NCI-H1092 (cell line): ENCODE data around the gene SETBP1.
"Not testable (repeated sequence)": the region's sequence is repeated elsewhere in the genome, so short reads cannot be mapped to it uniquely, and the experiment has no call there.

Source experiments
- DNase-seq: peaks from one replicate; lab custom pipeline; 2025; lab: John Stamatoyannopoulos, UW

SETBP1 gene

DNA sequence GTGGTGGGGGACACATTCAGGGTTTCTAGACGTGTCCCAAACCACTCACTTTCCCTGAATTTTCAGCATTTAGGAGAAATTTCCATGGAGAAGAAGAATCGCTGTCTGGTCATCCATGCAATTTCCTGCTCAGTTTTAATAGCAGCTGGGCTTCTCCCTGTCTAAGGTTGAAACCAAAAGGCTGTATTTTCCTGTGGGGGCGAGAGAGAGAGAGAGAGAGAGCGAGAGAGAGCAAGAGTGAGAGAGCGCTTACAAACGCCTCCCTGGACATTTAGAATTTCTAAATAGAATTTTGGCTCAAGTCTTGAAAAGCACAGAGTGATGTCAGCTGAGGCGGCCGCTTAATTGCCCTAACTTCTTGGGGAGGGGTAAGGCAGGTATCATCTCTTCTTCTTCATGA lies 110.8 kb downstream of the SETBP1 start:
- no peak for DNase-seq

- no peak for DNase-seq
These were observed 111.9 kb downstream of the SETBP1 start for GRCh38 chr18:44792456-44793061.

DNA sequence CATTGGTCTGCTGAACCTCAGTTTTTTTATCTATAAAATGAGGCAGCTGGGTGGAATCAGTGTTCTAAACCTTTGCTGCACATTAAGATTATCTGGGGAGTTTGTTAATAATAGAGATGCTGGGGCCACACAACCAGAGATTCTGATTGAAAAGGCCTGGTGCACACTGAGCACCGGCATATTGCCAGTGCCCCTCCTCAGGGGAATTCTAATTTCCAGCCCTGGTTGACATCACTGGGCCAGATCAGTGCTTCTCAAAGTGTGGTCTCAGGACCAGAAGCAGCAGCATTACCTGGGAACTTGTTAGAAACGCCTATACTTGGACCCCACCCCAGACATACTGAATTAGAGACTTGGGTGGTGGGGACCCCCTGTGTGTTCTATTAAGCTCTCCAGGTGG lies 112.5 kb downstream of the SETBP1 start:
- no peak for DNase-seq

- DNase-seq, result no peak
These were observed 113.0 kb downstream of the SETBP1 start for GRCh38 chr18:44793685-44794084.

GRCh38 chr18:44795241-44795640 lies 114.6 kb downstream of the SETBP1 start:
- no peak for DNase-seq

DNA sequence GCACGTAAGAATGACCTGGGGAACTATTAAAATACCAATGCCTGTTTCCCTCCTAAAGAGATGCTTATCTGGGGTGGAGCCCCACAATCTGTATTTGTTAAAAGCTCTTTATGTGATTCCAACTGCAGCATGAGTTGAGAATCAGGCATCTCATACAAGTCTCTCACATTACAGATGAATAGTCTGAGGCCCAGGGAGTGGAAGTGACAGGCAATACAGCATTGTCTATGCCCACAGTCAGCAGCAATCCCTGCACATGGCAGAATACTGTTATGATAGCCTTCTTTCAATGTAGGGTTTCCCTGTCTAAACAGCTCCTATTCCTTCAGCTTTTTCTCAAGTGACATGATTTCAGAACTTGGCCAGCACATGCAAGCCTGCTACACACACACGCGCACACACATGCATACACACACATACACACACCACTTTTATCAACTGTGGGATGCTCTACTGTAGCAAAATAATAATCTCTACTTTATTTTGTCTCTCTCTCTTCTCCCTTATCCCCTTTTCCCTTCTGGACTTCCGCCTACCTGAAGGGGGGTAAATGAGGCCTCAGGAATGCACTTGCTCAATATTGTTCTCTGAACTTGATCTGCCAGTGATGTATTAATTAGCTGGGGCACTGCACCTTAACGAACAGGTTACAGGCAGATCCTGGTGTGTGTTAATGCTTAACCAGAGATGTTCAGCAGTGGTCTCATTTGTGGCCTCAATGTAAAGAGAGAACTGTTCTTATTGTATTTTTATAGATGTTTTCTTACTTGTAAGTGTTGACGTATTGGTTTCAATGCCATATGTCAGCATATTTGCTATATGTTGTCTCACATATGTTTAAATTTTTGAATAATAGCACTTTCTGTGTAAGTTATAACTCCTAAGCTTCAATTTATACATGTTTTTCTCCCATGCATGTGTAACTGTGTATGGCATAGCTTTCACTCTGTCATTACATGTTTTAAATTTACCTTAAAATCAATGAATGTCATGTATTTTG lies 116.0 kb downstream of the SETBP1 start:
- no peak for DNase-seq

DNA sequence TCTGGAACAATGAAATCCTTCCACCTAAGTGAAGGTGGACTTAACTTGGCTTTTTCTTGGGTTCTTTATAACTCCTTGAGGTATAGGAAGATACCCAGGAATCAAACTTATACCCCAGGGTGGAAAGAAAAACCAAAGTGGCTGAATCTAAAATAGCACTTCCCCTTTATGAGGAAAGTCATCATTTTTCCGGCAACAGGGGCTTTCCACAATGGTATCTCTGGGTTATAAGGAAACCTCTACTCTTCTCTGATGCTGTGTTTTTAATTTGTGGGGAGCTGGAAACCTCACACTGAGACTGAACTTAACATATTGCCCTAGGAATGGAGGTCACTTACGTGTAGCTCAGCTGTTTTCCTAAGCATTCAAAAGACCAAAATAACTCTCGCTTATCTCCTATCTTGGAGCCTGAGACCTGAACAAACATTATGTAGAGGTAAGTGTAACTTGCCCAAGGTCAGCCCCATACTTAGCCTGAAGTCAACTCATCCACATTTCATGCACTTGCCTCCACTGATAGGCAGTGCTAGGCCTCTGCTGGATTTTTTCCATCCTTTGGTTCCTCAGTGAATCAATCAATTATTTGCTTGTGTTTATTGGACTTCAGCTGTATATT lies 117.9 kb downstream of the SETBP1 start:
- DNase-seq, result no peak

GRCh38 chr18:44799382-44799906 lies 118.8 kb downstream of the SETBP1 start:
- DNase-seq, result no peak

DNA sequence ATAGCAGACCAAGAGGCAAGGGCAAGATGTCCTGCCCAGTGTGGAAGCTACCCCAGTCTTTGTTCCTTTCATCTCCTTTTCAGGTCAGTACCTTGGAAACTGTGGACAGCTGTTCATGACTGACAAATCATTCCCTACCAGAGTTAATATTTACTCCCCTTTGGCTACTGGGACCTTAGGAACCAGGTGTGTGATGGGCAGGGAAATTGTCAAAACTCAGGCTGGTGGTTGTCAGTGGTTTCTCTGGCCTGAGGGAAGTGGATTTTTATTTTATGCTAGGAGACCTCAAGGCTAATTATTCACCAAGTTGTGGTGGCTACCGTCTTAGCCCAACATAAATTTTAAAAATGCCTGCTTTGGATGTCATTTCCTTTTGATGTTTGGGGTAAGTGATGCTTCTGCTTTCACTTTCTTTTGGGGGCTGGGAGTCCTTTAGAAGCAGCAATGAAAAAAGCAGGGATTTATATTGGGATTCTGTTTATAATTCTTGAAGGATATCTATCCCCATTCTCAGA lies 119.3 kb downstream of the SETBP1 start:
- no peak for DNase-seq

GRCh38 chr18:44800766-44801165 lies 120.1 kb downstream of the SETBP1 start:
- DNase-seq, result not testable (repeated sequence)

DNA sequence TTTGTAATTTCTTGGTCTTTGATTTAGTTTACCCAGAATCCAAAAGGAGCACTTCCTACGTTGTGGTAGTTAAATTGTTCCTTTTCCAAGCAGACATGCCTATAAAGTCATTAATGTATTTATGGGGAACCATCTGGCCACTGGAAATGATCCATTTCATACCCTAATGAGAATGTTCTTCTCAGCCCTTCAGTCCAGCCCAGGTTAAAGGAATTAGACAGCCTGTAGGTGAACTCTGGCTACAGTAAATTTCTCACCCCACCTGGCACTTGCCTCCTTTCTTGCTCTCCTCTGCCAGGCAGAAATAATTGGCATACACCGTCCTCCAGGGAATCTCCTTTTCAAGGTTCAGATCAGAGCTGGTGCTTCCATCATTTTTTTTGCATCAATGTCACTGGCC lies 121.1 kb downstream of the SETBP1 start:
- no peak for DNase-seq

- no peak for DNase-seq
These were observed 121.8 kb downstream of the SETBP1 start for GRCh38 chr18:44802508-44802907.

GRCh38 chr18:44803019-44803650 lies 122.4 kb downstream of the SETBP1 start:
- DNase-seq, result no peak

GRCh38 chr18:44804033-44804432 lies 123.3 kb downstream of the SETBP1 start:
- DNase-seq, result no peak

DNA sequence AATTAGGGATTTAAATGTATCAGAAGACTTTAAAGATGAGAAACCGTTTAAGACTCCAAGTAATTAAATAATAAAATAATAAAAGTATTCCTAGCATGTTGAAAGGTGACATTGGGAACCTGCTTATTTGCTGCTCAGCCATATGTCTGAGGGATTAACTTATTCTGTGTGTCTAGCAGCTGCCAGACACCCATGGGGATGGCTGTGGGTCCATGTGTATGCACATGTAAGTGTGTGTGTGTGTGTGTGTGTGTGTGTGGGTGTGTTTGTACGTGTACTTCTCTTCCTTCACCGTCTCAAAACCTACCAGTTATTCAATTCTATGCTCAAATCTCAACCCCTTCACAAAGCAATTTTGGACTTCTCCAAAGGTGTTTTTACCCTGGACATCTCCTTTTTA lies 124.5 kb downstream of the SETBP1 start:
- no peak for DNase-seq

- DNase-seq, result no peak
These were observed 125.0 kb downstream of the SETBP1 start for GRCh38 chr18:44805643-44806042.

- no peak for DNase-seq
These were observed 127.1 kb downstream of the SETBP1 start for GRCh38 chr18:44807766-44808165.

GRCh38 chr18:44811572-44812125 lies 131.0 kb downstream of the SETBP1 start:
- no peak for DNase-seq

DNA sequence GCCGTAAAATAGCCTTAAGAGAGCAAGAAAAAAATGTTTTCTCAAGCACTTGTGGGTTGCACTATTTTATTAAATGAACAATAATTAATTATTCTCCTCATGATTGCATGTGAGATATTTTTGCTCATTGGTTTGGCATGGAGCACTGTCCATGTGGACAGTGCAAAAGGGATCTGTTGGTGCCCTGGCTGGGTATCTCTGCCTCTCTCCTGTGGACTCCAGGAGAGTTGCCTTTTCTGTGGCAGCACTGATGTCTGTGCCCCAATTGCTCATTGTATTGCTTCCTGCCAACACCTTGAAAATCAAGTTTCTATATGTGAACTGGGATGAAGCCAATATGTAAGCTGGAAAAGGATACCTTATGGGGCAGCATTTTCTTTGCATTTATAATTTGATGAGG lies 131.7 kb downstream of the SETBP1 start:
- DNase-seq, result no peak

GRCh38 chr18:44813586-44813985 lies 132.9 kb downstream of the SETBP1 start:
- DNase-seq, result no peak

- no peak for DNase-seq
These were observed 134.4 kb downstream of the SETBP1 start for GRCh38 chr18:44815108-44815507.

GRCh38 chr18:44816050-44816449 lies 135.4 kb downstream of the SETBP1 start:
- DNase-seq, result no peak
